MCF 10A (cell line): ENCODE data around the gene LDLRAD4. TPM values are rescaled to one million over a fixed set of nuclear protein-coding genes. Genes with fewer than 3 reads are reported as not detected.

Source experiments
- BruUV-seq: library from RNA; stranded (reverse); fragments of 400-500 nt; replicated peaks from 2 replicates; lab custom pipeline; 2021; lab: Mats Ljungman, UMichigan
- CTCF ChIA-PET: fragments of 300-600 bp; sonication (Branson Sonifier 250); formaldehyde crosslinking; extraction: SDS; loops from one replicate; lab custom pipeline; 2021; ENCODE audit warnings: antibody characterized with exemption, inconsistent platforms; lab: Yijun Ruan, JAX
- POLR2A ChIA-PET: fragments of 300-600, 350-650 bp; sonication (Branson Sonifier 250); formaldehyde crosslinking; extraction: SDS; loops from one replicate; lab custom pipeline; 2020; ENCODE audit warnings: antibody characterized with exemption, inconsistent platforms; lab: Yijun Ruan, JAX
- DNase-seq: peaks from one replicate; pipeline ENCODE4 v3.0.0-alpha.2; 2018; ENCODE audit not compliant: unreplicated experiment
- H3K27ac Mint-ChIP-seq: one replicate; pipeline ENCODE4 v1.8.0; 2022; ENCODE audit warnings: mild to moderate bottlenecking, low read depth, mixed read lengths; ENCODE audit not compliant: unreplicated experiment
- H3K27me3 Mint-ChIP-seq: one replicate; pipeline ENCODE4 v1.8.0; 2022; ENCODE audit warnings: mixed read lengths; ENCODE audit not compliant: insufficient read depth, unreplicated experiment
- H3K36me3 Mint-ChIP-seq: one replicate; pipeline ENCODE4 v1.8.0; 2022; ENCODE audit warnings: mild to moderate bottlenecking, moderate library complexity, mixed read lengths; ENCODE audit not compliant: insufficient read depth, unreplicated experiment
- H3K4me1 Mint-ChIP-seq: one replicate; pipeline ENCODE4 v1.8.0; 2022; ENCODE audit warnings: mixed read lengths; ENCODE audit not compliant: insufficient read depth, unreplicated experiment
- H3K4me3 Mint-ChIP-seq: one replicate; pipeline ENCODE4 v1.8.0; 2022; ENCODE audit warnings: mild to moderate bottlenecking, moderate library complexity, mixed read lengths; ENCODE audit not compliant: unreplicated experiment
- H3K9me3 Mint-ChIP-seq: one replicate; pipeline ENCODE4 v1.8.0; 2022; ENCODE audit warnings: mixed read lengths; ENCODE audit not compliant: unreplicated experiment
- CTCF ChIP-seq: fragments of 200-600 bp; IDR thresholded peaks from one replicate; pipeline ENCODE4 v1.8.0; 2022; ENCODE audit warnings: antibody characterized with exemption, mild to moderate bottlenecking; ENCODE audit not compliant: unreplicated experiment
- intact Hi-C: fragments of 100-400 bp; cut with micrococcal nuclease; formaldehyde crosslinking; loops from 2 replicates; pipeline ENCODE4 v1.14.1; 2022
- total RNA-seq: library from RNA; stranded (reverse); gene quantifications from 2 replicates; pipeline ENCODE4 v1.2.3, GENCODE V29; 2022

The LDLRAD4 gene
- total RNA-seq, 1 experiment from 2014 or later: not detected

- Mint-ChIP-seq H3K4me1 (no peaks in the 10 kb centered on the region), H3K4me3 (no peak overlapping the region), H3K36me3 (no peaks in the 10 kb centered on the region), H3K9me3 (no peaks in the 10 kb centered on the region), H3K27ac (no peak overlapping the region), H3K27me3 (no peaks in the 10 kb centered on the region)
- CTCF ChIA-PET: interaction anchor here (0.7 kb wide), 1 partner anchor 202 kb away, joined by 3 read pairs; no protein-coding TSS in a partner anchor
- DNase-seq: no peak
- no peak for TF ChIP-seq CTCF
- BruUV-seq: no TSS peak
- POLR2A ChIA-PET: no interaction called here
- intact Hi-C loops: no loop called here
Observed at GRCh38 chr18:13589316-13589715, 370.8 kb downstream of the LDLRAD4 start.

- ChIA-PET POLR2A (interaction anchor here (0.6 kb wide), 1 partner anchor 434 kb away, joined by 4 read pairs; no protein-coding TSS in a partner anchor), CTCF (interaction anchor here (0.7 kb wide), 1 partner anchor 201 kb away, joined by 3 read pairs; no protein-coding TSS in a partner anchor)
- intact Hi-C loops: no loop called here
- no peaks in the 10 kb centered on the region for H3K27me3 Mint-ChIP-seq
- peaks cover under 1% of the 10 kb centered on the region for H3K9me3 Mint-ChIP-seq
- H3K4me3 Mint-ChIP-seq: no peak overlapping the region
- DNase-seq: no peak
- BruUV-seq: no TSS peak
- TF ChIP-seq CTCF: no peak
- H3K36me3 Mint-ChIP-seq: no peaks in the 10 kb centered on the region
- H3K27ac Mint-ChIP-seq: no peak overlapping the region
- no peaks in the 10 kb centered on the region for H3K4me1 Mint-ChIP-seq
Observed at GRCh38 chr18:13589943-13590342, 371.4 kb downstream of the LDLRAD4 start.

- Mint-ChIP-seq H3K27ac (no peak overlapping the region), H3K4me1 (no peaks in the 10 kb centered on the region), H3K9me3 (peaks cover 23% of the 10 kb centered on the region), H3K27me3 (no peaks in the 10 kb centered on the region), H3K36me3 (no peaks in the 10 kb centered on the region), H3K4me3 (no peak overlapping the region)
- no peak for DNase-seq
- POLR2A ChIA-PET: no interaction called here
- no peak for TF ChIP-seq CTCF
- intact Hi-C loops: no loop called here
- BruUV-seq: no TSS peak
- CTCF ChIA-PET: no interaction called here
Observed at GRCh38 chr18:13592246-13592645, 373.7 kb downstream of the LDLRAD4 start.

- H3K4me1 Mint-ChIP-seq: no peaks in the 10 kb centered on the region
- BruUV-seq: no TSS peak
- peaks cover 28% of the 10 kb centered on the region for H3K9me3 Mint-ChIP-seq
- no peaks in the 10 kb centered on the region for H3K36me3 Mint-ChIP-seq
- H3K4me3 Mint-ChIP-seq: no peak overlapping the region
- H3K27me3 Mint-ChIP-seq: no peaks in the 10 kb centered on the region
- CTCF ChIA-PET: interaction anchor here (1.6 kb wide), 1 partner anchor 36 kb away, joined by 3 read pairs; no protein-coding TSS in a partner anchor
- no peak for DNase-seq
- POLR2A ChIA-PET: no interaction called here
- no peak for TF ChIP-seq CTCF
- no peak overlapping the region for H3K27ac Mint-ChIP-seq
- intact Hi-C loops: no loop called here
Observed at GRCh38 chr18:13594551-13594950, 376.0 kb downstream of the LDLRAD4 start.
